Measurements from ENCODE around the gene TRANK1.

The TRANK1 gene

GRCh38 chr3:36972163-36972562, 27.3 kb upstream of the TRANK1 start:
- no peaks in the 10 kb centered on the region for H3K27me3 ChIP-seq (ENCODE audit: insufficient read depth, poor library complexity, severe bottlenecking)
- no peak overlapping the region for H3K4me3 ChIP-seq (replicated peaks; ENCODE audit: insufficient read depth, low read length)
- DNase-seq (ENCODE audit: low read depth in 1 of 2, low spot score in 1 of 2), result no peak
- TF ChIP-seq REST (IDR thresholded peaks at IDR 0.05; ENCODE audit: insufficient replicate concordance, low read depth), result no peak
- no peak for TF ChIP-seq SPI1 (IDR thresholded peaks at IDR 0.05; ENCODE audit: borderline replicate concordance, low read depth)
- no peak for TF ChIP-seq CTCF (IDR thresholded peaks at IDR 0.05; ENCODE audit: insufficient read depth, low read length)
- TF ChIP-seq POLR2AphosphoS5 (IDR thresholded peaks at IDR 0.05; ENCODE audit: low read depth), result no peak
- no peak for TF ChIP-seq GABPA (IDR thresholded peaks at IDR 0.05; ENCODE audit: low read depth)
- no peak overlapping the region for H3K27ac ChIP-seq (replicated peaks)

GRCh38 chr3:36969540-36970432, 24.9 kb upstream of the TRANK1 start:
- Histone ChIP-seq H3K4me3 (replicated peaks; ENCODE audit: insufficient read depth, low read length) (no peak overlapping the region), H3K27me3 (ENCODE audit: insufficient read depth, poor library complexity, severe bottlenecking) (no peaks in the 10 kb centered on the region), H3K27ac (replicated peaks) (peak overlapping the region; percentile 30; the same call in 1 of the 2 replicates)
- DNase-seq (ENCODE audit: low read depth in 1 of 2, low spot score in 1 of 2), result peak; percentile 63 to 68
- no peak for TF ChIP-seq CTCF (IDR thresholded peaks at IDR 0.05; ENCODE audit: insufficient read depth, low read length)
- no peak; the same call in 1 of the 2 replicates for TF ChIP-seq SPI1 (IDR thresholded peaks at IDR 0.05; ENCODE audit: borderline replicate concordance, low read depth)
- TF ChIP-seq POLR2AphosphoS5 (IDR thresholded peaks at IDR 0.05; ENCODE audit: low read depth), result no peak
- no peak for TF ChIP-seq GABPA (IDR thresholded peaks at IDR 0.05; ENCODE audit: low read depth)
- TF ChIP-seq REST (IDR thresholded peaks at IDR 0.05; ENCODE audit: insufficient replicate concordance, low read depth), result no peak

GRCh38 chr3:36969085-36969484, 24.2 kb upstream of the TRANK1 start:
- no peak for TF ChIP-seq CTCF (IDR thresholded peaks at IDR 0.05; ENCODE audit: insufficient read depth, low read length)
- TF ChIP-seq REST (IDR thresholded peaks at IDR 0.05; ENCODE audit: insufficient replicate concordance, low read depth), result no peak
- no peak for TF ChIP-seq GABPA (IDR thresholded peaks at IDR 0.05; ENCODE audit: low read depth)
- TF ChIP-seq SPI1 (IDR thresholded peaks at IDR 0.05; ENCODE audit: borderline replicate concordance, low read depth), result no peak
- TF ChIP-seq POLR2AphosphoS5 (IDR thresholded peaks at IDR 0.05; ENCODE audit: low read depth), result no peak
- no peak overlapping the region for H3K4me3 ChIP-seq (replicated peaks; ENCODE audit: insufficient read depth, low read length)
- no peak for DNase-seq (ENCODE audit: low read depth in 1 of 2, low spot score in 1 of 2)
- H3K27ac ChIP-seq (replicated peaks), result no peak overlapping the region
- H3K27me3 ChIP-seq (ENCODE audit: insufficient read depth, poor library complexity, severe bottlenecking), result no peaks in the 10 kb centered on the region
